Measurements from ENCODE around the gene RAC2. TPM values are rescaled to one million over a fixed set of nuclear protein-coding genes. Genes with fewer than 3 reads are reported as not detected.

The RAC2 gene
- total RNA-seq, 2 donors from 2014 or later, result 27.4 to 27.6 TPM

- DNase-seq, result no peak
- H3K36me3 ChIP-seq, result no peaks in the 10 kb centered on the region
- peak overlapping the region in 1 of 2 donors; percentile 63 for H3K9ac ChIP-seq (ENCODE audit: low read depth in 2 of 2, low read length in 2 of 2)
- no peak for TF ChIP-seq CTCF (IDR thresholded peaks at IDR 0.05)
- H3K4me1 ChIP-seq, result peaks cover 25% of the 10 kb centered on the region
- no peaks in the 10 kb centered on the region for H3K9me3 ChIP-seq
- H3K4me3 ChIP-seq, result no peak overlapping the region
- intact Hi-C loops (cut with DNase I), result no loop called here
- H3K27ac ChIP-seq, result peak overlapping the region; percentile 56
- H3K27me3 ChIP-seq, result no peaks in the 10 kb centered on the region
These were observed 51.3 kb downstream of the RAC2 start for GRCh38 chr22:37192741-37193140.

- peak overlapping the region; percentile 56 for H3K27ac ChIP-seq
- H3K9ac ChIP-seq (ENCODE audit: low read depth in 2 of 2, low read length in 2 of 2), result no peak overlapping the region
- H3K36me3 ChIP-seq, result no peaks in the 10 kb centered on the region
- H3K4me1 ChIP-seq, result peaks cover 21% of the 10 kb centered on the region
- H3K4me3 ChIP-seq, result no peak overlapping the region
- H3K9me3 ChIP-seq, result no peaks in the 10 kb centered on the region
- TF ChIP-seq CTCF (IDR thresholded peaks at IDR 0.05), result no peak
- DNase-seq, result no peak
- intact Hi-C loops (cut with DNase I), result no loop called here
- H3K27me3 ChIP-seq, result no peaks in the 10 kb centered on the region
These were observed 51.9 kb downstream of the RAC2 start for GRCh38 chr22:37192204-37192603.

GRCh38 chr22:37190262-37190780 is 53.7 kb downstream of the RAC2 start:
- Histone ChIP-seq H3K4me1 (peaks cover 18% of the 10 kb centered on the region), H3K9me3 (no peaks in the 10 kb centered on the region), H3K36me3 (no peaks in the 10 kb centered on the region), H3K4me3 (no peak overlapping the region), H3K9ac (ENCODE audit: low read depth in 2 of 2, low read length in 2 of 2) (no peak overlapping the region), H3K27ac (no peak overlapping the region), H3K27me3 (no peaks in the 10 kb centered on the region)
- no peak for TF ChIP-seq CTCF (IDR thresholded peaks at IDR 0.05)
- no peak for DNase-seq
- intact Hi-C loops (cut with DNase I), result no loop called here

GRCh38 chr22:37188901-37189466 is 55.1 kb downstream of the RAC2 start:
- H3K4me3 ChIP-seq, result no peak overlapping the region
- peaks cover 18% of the 10 kb centered on the region for H3K4me1 ChIP-seq

More at GRCh38 chr22:37188901-37189466, 55.1 kb downstream of the RAC2 start:
- TF ChIP-seq CTCF (IDR thresholded peaks at IDR 0.05), result no peak
- H3K27me3 ChIP-seq, result no peaks in the 10 kb centered on the region
- no peaks in the 10 kb centered on the region for H3K36me3 ChIP-seq
- H3K9me3 ChIP-seq, result no peaks in the 10 kb centered on the region
- intact Hi-C loops (cut with DNase I), result no loop called here
- H3K9ac ChIP-seq (ENCODE audit: low read depth in 2 of 2, low read length in 2 of 2), result peak overlapping the region in 1 of 2 donors; percentile 89
- H3K27ac ChIP-seq, result peak overlapping the region; percentile 86
- DNase-seq, result no peak

Measured in colonic mucosa (tissue), 4 donors.